HG03460 (cell line): ENCODE data around the gene B4GALNT1.
"Not testable (repeated sequence)": the region's sequence is repeated elsewhere in the genome, so short reads cannot be mapped to it uniquely, and the experiment has no call there.

ENCODE experiments used
- ATAC-seq: cut with Tn5 transposase; IDR thresholded peaks from one replicate; pipeline ENCODE4 v1.9.1; 2021; ENCODE audit not compliant: unreplicated experiment

Gene B4GALNT1

GRCh38 chr12:57638096-57638495 is 5.1 kb upstream of the B4GALNT1 start:
- ATAC-seq = no peak

GRCh38 chr12:57637364-57637763 is 4.4 kb upstream of the B4GALNT1 start:
- no peak for ATAC-seq

- not testable (repeated sequence) for ATAC-seq
Measured at GRCh38 chr12:57636731-57637130, 3.7 kb upstream of the B4GALNT1 start.

- no peak for ATAC-seq
Measured at GRCh38 chr12:57632073-57632957, 686 bp downstream of the B4GALNT1 start.

- ATAC-seq = no peak
Measured at GRCh38 chr12:57631566-57632072, 1.4 kb downstream of the B4GALNT1 start.

- no peak for ATAC-seq
Measured at GRCh38 chr12:57630891-57631433, 2.0 kb downstream of the B4GALNT1 start.

- no peak for ATAC-seq
Measured at GRCh38 chr12:57629897-57630471, 3.0 kb downstream of the B4GALNT1 start.

GRCh38 chr12:57628280-57629191 is 4.5 kb downstream of the B4GALNT1 start:
- ATAC-seq = no peak

- no peak for ATAC-seq
Measured at GRCh38 chr12:57627501-57628279, 5.3 kb downstream of the B4GALNT1 start.

- no peak for ATAC-seq
Measured at GRCh38 chr12:57626921-57627445, 6.0 kb downstream of the B4GALNT1 start.

GRCh38 chr12:57626111-57626920 is 6.7 kb downstream of the B4GALNT1 start:
- no peak for ATAC-seq

- ATAC-seq = no peak
Measured at GRCh38 chr12:57625261-57626032, 7.6 kb downstream of the B4GALNT1 start.

- ATAC-seq = no peak
Measured at GRCh38 chr12:57624441-57625220, 8.4 kb downstream of the B4GALNT1 start.

GRCh38 chr12:57623811-57624390 is 9.1 kb downstream of the B4GALNT1 start:
- ATAC-seq = no peak

GRCh38 chr12:57623385-57623784 is 9.6 kb downstream of the B4GALNT1 start:
- ATAC-seq = no peak

- no peak for ATAC-seq
Measured at GRCh38 chr12:57622293-57623245, 10.4 kb downstream of the B4GALNT1 start.
